Rectal smooth muscle tissue (tissue), 1 donor: Measurements from ENCODE around the gene ADPRHL1.

Source experiments
- H3K27ac ChIP-seq: one replicate; pipeline ENCODE4 v1.7.0; 2013; ENCODE audit warnings: low read depth, low read length, inconsistent platforms
- H3K27me3 ChIP-seq: one replicate; pipeline ENCODE4 v1.7.0; 2013; ENCODE audit warnings: low read length; ENCODE audit not compliant: control insufficient read depth, insufficient read depth
- H3K36me3 ChIP-seq: one replicate; pipeline ENCODE4 v1.7.0; 2013; ENCODE audit warnings: low read length; ENCODE audit not compliant: control insufficient read depth, insufficient read depth
- H3K4me1 ChIP-seq: one replicate; pipeline ENCODE4 v1.7.0; 2013; ENCODE audit warnings: low read length; ENCODE audit not compliant: control insufficient read depth, insufficient read depth
- H3K4me3 ChIP-seq: one replicate; pipeline ENCODE4 v1.7.0; 2013; ENCODE audit warnings: low read length
- H3K9ac ChIP-seq: one replicate; pipeline ENCODE4 v1.7.0; 2013; ENCODE audit warnings: low read length

ADPRHL1 gene

DNA sequence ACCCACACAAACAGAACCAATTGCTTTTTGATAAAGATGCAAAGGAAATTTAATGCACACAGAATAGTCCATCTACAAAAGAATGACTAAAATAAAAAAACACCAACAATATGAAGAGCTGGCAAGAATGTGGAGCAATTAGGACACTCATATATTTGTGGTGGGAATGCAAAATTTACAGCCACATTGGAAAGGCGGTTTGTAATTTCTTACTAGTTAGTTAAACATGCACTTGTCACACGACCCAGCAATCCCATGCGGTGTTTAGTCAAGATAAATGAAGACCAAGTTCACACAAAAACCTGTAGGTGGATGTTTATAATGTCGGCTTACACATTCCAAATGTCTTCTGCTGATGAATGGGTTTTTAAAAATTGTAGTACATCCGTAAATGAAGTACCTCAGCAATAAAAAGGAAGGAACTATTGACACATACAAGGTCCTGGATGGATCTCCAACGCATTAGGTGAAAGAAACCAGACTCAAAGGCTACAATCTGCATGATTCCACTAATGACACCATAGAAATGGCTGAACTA lies 94.6 kb downstream of the ADPRHL1 start:
- no peak overlapping the region for H3K4me3 ChIP-seq
- H3K27ac ChIP-seq: no peak overlapping the region
- H3K4me1 ChIP-seq: no peaks in the 10 kb centered on the region
- H3K27me3 ChIP-seq: no peaks in the 10 kb centered on the region
- H3K36me3 ChIP-seq: peaks cover 2% of the 10 kb centered on the region
- H3K9ac ChIP-seq: no peak overlapping the region

GRCh38 chr13:113357529-113357928 lies 95.8 kb downstream of the ADPRHL1 start:
- no peaks in the 10 kb centered on the region for H3K4me1 ChIP-seq
- H3K4me3 ChIP-seq: no peak overlapping the region
- H3K27me3 ChIP-seq: no peaks in the 10 kb centered on the region
- H3K27ac ChIP-seq: no peak overlapping the region
- no peak overlapping the region for H3K9ac ChIP-seq
- peaks cover 5% of the 10 kb centered on the region for H3K36me3 ChIP-seq

DNA sequence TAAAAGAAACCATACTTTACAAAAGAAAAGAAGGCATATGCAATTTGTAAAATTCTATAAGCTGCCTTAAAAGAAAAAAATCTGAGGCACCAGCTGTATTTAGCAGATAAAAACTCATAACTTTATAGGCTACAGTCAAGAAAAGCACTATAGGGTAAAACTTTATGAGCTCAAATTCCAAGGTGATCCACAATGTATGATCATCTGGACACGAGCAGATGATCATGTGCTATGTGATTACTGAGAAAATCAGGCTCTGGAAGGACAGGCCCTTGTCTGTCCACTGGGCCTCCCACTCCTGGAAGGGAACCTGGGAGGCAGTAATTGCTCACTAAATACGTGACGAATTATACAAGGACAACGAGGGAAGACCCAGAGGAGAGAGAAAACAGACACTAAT lies 96.7 kb downstream of the ADPRHL1 start:
- Histone ChIP-seq H3K4me1 (no peaks in the 10 kb centered on the region), H3K4me3 (no peak overlapping the region), H3K27ac (no peak overlapping the region), H3K9ac (no peak overlapping the region), H3K27me3 (no peaks in the 10 kb centered on the region), H3K36me3 (peaks cover 5% of the 10 kb centered on the region)

DNA sequence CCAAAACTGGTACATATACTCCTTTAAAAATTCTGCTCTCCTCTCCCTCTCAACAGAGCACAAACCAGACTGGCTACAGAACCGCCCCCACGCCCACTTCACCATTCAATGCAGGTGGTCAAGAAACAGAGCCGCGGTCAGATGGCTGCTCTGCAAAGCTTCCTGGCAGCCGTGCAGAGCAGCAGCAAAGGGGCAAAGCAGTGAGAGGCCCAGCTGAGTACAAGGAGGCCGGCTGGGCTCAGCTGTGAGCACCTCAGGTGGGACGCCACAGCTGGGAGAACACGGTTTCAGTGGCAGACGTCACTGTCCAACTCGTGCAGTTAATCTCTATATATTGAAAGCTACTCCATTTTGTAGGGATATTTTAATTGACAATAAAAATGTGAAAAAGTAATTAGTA lies 97.7 kb downstream of the ADPRHL1 start:
- H3K27me3 ChIP-seq: no peaks in the 10 kb centered on the region
- H3K36me3 ChIP-seq: peaks cover 5% of the 10 kb centered on the region
- H3K9ac ChIP-seq: no peak overlapping the region
- no peaks in the 10 kb centered on the region for H3K4me1 ChIP-seq
- H3K4me3 ChIP-seq: no peak overlapping the region
- H3K27ac ChIP-seq: no peak overlapping the region

GRCh38 chr13:113354831-113355610 lies 98.3 kb downstream of the ADPRHL1 start:
- no peak overlapping the region for H3K9ac ChIP-seq
- H3K27ac ChIP-seq: no peak overlapping the region

GRCh38 chr13:113353254-113353653 lies 100.0 kb downstream of the ADPRHL1 start:
- no peak overlapping the region for H3K4me3 ChIP-seq
- H3K9ac ChIP-seq: no peak overlapping the region
- no peaks in the 10 kb centered on the region for H3K27me3 ChIP-seq
- no peaks in the 10 kb centered on the region for H3K4me1 ChIP-seq
- H3K27ac ChIP-seq: no peak overlapping the region
- peaks cover 16% of the 10 kb centered on the region for H3K36me3 ChIP-seq

More at GRCh38 chr13:113354831-113355610, 98.3 kb downstream of the ADPRHL1 start:
- Histone ChIP-seq H3K4me1 (no peaks in the 10 kb centered on the region), H3K27me3 (no peaks in the 10 kb centered on the region), H3K4me3 (no peak overlapping the region), H3K36me3 (peaks cover 11% of the 10 kb centered on the region)

DNA sequence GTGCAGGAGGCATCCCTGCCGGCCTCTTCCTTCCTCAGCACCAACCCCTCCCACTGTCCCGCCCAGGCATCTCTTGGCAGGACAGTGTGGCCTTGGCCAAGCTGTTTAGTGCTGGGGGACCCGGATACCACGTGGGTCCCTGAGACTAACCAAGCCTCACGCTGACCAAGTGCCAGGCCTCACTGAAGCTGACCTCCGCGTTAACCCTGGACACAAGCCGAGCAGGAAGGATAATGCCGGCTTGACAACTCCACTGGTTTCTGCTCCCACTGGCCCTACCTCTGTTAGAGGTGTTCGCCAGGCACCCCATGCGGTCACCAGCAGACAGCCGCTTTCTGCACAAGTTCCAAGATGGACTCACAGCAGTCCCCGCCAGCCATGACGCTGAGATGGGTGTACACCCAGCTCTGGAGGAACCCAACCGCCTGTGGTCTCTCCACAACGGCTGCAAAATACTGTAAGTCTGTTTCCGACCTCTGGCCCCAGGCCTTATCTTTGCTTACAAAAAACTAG lies 101.7 kb downstream of the ADPRHL1 start:
- peaks cover 20% of the 10 kb centered on the region for H3K36me3 ChIP-seq
- no peaks in the 10 kb centered on the region for H3K4me1 ChIP-seq
- H3K9ac ChIP-seq: no peak overlapping the region
- no peaks in the 10 kb centered on the region for H3K27me3 ChIP-seq
- no peak overlapping the region for H3K4me3 ChIP-seq
- H3K27ac ChIP-seq: no peak overlapping the region

DNA sequence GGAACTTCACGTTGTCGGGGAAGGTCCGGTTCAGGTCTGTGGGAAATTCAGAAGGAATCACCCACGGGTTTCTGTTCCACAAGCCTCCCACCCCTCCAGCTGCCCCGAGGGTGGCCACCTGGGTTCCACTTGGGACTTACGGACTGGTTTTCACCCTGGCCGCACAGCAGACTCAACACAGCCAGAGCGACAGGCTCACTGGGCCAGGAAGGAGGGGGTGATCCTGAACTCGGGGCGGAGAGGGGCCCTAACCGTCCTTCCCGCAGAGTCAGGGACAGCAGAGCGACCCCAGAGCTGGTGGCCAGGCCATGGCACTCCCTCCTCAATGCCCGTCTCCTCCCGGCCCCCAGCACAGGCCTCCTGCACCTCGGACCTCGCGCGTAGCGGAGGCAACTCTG lies 102.4 kb downstream of the ADPRHL1 start:
- Histone ChIP-seq H3K36me3 (peaks cover 20% of the 10 kb centered on the region), H3K4me3 (no peak overlapping the region), H3K4me1 (no peaks in the 10 kb centered on the region), H3K27me3 (no peaks in the 10 kb centered on the region), H3K27ac (no peak overlapping the region), H3K9ac (no peak overlapping the region)

DNA sequence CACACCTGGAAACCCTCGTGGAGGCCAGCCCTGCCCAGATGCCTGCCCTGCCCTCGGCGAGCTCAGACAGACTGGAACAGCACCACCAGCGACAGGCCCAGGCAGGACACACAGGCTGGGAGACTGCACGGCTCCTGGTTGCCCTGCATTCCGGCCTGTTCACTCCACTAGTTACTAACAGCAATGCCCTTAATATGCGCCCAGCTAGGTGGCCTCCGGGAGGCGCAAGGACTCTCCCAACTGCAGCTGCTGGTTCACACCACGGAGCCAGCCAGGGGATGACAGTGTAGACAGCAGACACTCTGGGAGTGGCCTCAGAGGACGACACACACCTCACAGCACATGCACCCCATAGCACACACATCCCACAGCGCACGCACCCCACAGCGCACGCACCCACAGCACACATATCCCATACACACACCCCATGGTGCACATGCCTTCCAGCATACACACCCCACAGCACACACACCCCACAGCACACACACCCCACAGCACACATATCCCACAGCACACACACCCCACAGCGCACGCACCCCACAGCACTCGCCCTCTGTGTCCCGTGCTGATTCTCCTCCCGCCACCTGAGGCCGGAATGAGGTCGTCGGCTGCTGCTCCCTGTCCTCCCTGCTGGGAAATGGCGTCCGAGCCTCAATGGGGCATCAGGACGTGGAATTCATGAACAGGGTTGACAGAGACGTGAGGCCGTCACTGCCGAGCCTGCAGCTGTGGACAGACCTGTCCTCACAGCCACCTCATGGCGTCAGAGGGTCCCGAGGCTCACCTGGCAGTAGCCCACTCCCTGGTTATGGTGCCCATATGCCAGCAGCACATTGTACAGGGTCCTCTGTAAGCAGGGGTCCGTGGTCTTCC lies 103.0 kb downstream of the ADPRHL1 start:
- no peaks in the 10 kb centered on the region for H3K4me1 ChIP-seq
- no peak overlapping the region for H3K9ac ChIP-seq
- peaks cover 20% of the 10 kb centered on the region for H3K36me3 ChIP-seq
- H3K27me3 ChIP-seq: no peaks in the 10 kb centered on the region
- no peak overlapping the region for H3K27ac ChIP-seq
- no peak overlapping the region for H3K4me3 ChIP-seq
